Lower leg skin (tissue), 4 donors: ENCODE measurements around the gene NMT2. TPM values are rescaled to one million over a fixed set of nuclear protein-coding genes. Genes with fewer than 3 reads are reported as not detected.

Experiments used
- DNase-seq, 2 donors: peaks; one replicate each; pipeline ENCODE4 v3.0.0-alpha.2; 2019; ENCODE audit warnings: low spot score in 2 of 2
- H3K4me3 ChIP-seq: fragments of 200-600 bp; sonication (generic); 2 replicates; pipeline ENCODE4 v1.5.1; 2017; ENCODE audit warnings: mild to moderate bottlenecking, low read depth; ENCODE audit not compliant: poor library complexity, severe bottlenecking
- POLR2A ChIP-seq, 2 donors: fragments of 450-650 bp; IDR thresholded peaks; one replicate each; pipeline ENCODE4 v1.6.1; 2016 to 2017; ENCODE audit warnings: antibody characterized with exemption in 2 of 2, mild to moderate bottlenecking in 1 of 2, moderate library complexity in 1 of 2
- WGBS, 2 donors: methylation state at CpG; one replicate each; pipeline ENCODE4 v1.1.5; 2018; 5-methylcytosine and 5-hydroxymethylcytosine counted together
- intact Hi-C: fragments of 100-400 bp; cut with DNase I; formaldehyde crosslinking; loops from one replicate; pipeline ENCODE4 v1.15.0; 2023; ENCODE audit warnings: low total_unique reads
- total RNA-seq, 4 donors: library from RNA; depleted of rRNA; stranded (reverse); fragments of >200 nt; gene quantifications; one replicate each; pipeline ENCODE4 v1.1.0, GENCODE V29; 2016
- TF ChIP-seq, protein P1 (sequence below), 3 donors: fragments of 450-650 bp; IDR thresholded peaks; one replicate each; pipeline ENCODE4 v1.5.1; 2016; ENCODE audit warnings: antibody characterized with exemption in 3 of 3, mild to moderate bottlenecking in 3 of 3, moderate library complexity in 2 of 3

NMT2 gene
- total RNA-seq, 4 donors from 2014 or later, result 15.9 to 23.4 (median 20.9) TPM

GRCh38 chr10:15197911-15198310 is 29.4 kb upstream of the NMT2 start:
- intact Hi-C loops, result no loop called here
- TF ChIP-seq, protein P1, sequence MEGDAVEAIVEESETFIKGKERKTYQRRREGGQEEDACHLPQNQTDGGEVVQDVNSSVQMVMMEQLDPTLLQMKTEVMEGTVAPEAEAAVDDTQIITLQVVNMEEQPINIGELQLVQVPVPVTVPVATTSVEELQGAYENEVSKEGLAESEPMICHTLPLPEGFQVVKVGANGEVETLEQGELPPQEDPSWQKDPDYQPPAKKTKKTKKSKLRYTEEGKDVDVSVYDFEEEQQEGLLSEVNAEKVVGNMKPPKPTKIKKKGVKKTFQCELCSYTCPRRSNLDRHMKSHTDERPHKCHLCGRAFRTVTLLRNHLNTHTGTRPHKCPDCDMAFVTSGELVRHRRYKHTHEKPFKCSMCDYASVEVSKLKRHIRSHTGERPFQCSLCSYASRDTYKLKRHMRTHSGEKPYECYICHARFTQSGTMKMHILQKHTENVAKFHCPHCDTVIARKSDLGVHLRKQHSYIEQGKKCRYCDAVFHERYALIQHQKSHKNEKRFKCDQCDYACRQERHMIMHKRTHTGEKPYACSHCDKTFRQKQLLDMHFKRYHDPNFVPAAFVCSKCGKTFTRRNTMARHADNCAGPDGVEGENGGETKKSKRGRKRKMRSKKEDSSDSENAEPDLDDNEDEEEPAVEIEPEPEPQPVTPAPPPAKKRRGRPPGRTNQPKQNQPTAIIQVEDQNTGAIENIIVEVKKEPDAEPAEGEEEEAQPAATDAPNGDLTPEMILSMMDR (IDR thresholded peaks at IDR 0.05), result no peak
- no peak for TF ChIP-seq POLR2A (IDR thresholded peaks at IDR 0.05)
- no peak for DNase-seq

DNA sequence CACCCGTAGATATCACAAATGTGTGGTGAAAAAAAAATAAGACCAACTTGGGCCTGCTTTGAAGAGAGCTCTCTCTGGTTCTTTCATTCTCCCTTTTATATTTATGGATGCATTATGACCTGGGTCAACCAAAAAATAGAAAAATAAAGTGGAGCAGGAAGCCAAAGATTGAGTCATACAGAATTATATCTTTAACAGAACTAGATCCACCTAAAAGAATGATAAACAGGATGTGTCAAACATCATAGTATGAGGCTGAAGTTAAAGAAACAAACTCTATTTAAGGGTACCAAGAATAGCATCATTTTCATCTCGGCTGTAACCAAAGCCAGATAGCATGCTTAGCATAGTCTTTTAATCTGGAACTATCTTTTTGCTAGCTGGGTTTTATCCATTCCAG is 28.8 kb upstream of the NMT2 start:
- H3K4me3 ChIP-seq, result no peak overlapping the region
- no peak for DNase-seq
- TF ChIP-seq, protein P1 (IDR thresholded peaks at IDR 0.05), result no peak
- TF ChIP-seq POLR2A (IDR thresholded peaks at IDR 0.05), result no peak
- WGBS, 2 donors, result 65 to 69% methylated on average over 2 of the region's 2 CpGs
- intact Hi-C loops, result no loop called here

More at GRCh38 chr10:15197911-15198310, 29.4 kb upstream of the NMT2 start:
- no peak overlapping the region for H3K4me3 ChIP-seq
- WGBS, 2 donors, result 91 to 100% methylated on average over 4 of the region's 4 CpGs

DNA sequence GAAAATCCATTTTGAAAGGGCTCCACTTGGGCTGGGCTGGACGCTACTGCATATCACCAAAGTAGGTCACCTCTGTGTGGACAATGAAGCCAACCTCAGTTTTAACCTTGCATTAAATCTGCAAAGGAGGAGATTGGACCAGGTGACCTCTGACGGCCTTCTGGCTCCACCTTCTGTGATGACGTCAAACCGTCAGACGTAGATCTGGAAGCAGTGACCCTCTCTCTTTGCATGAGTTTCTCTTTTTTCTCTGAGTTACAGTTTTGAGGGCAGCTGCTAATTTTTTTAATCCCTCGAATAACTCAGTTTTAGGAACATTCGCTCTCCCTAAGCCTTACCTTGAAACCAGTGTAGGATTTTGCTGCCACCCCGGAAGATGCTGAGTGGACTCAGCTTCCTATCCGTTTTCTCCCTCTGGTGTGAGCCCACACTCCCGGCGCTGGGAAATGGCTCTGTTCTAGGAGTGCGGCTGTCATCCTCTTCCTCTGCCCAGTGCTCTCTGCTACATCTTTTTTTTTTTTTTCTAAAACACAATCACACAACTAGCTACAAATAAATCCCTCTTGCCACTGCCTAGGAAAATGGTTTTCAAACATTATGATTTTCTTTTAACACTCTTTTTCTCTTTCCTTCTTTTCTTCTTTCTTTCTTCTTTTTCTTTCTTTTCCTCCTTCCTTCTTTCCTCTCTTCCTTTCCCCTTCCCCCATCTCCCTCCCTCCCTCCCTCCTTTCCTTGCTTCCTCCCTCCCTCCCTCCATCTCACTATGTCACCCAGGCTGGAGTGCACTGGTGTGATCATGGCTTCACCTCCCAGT is 27.7 kb upstream of the NMT2 start:
- 63 to 68% methylated on average over 12 of the region's 12 CpGs for WGBS, 2 donors
- intact Hi-C loops, result no loop called here
- no peak overlapping the region for H3K4me3 ChIP-seq
- TF ChIP-seq POLR2A (IDR thresholded peaks at IDR 0.05), result no peak
- TF ChIP-seq, protein P1 (IDR thresholded peaks at IDR 0.05), result no peak
- DNase-seq, result no peak

DNA sequence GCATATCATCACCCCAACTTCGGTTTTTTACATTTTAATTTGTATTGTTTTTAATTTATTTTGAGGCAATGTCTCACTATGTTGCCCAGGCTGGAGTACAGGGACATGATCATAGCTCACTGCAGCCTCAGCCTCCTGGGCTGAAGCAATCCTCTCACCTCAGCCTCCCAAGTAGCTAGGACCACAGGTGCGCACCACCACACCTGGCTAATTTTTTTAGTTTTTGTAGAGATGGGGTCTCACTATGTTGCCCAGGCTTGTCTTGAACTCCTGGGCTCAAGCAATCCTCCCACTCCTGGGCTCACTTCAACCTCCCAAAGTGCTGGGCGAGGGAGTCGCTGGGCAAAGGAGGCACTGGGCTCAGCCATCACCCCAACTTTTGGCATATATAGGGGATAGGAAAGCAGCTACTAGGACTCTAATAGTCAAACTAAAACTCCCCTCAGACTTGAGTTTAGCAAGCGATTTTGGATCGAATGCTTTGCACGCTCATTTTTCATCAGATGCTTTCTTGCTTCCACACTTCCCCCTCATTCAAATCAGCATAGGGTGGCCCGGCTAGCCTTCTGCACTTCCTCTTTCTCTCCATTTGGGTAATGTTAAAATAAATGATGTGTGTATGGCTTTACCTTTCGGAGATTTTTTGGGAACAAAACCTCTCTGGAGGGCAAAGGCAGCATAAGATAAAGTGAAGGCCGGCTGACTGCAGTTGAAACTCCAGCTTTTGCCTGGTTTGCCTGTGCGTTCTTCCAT is 20.8 kb upstream of the NMT2 start:
- TF ChIP-seq, protein P1 (IDR thresholded peaks at IDR 0.05), result no peak
- TF ChIP-seq POLR2A (IDR thresholded peaks at IDR 0.05), result no peak
- DNase-seq, result no peak
- intact Hi-C loops, result no loop called here
- 90 to 93% methylated on average over 11 of the region's 11 CpGs for WGBS, 2 donors
- no peak overlapping the region for H3K4me3 ChIP-seq

- 78 to 82% methylated on average over 5 of the region's 5 CpGs for WGBS, 2 donors
- intact Hi-C loops, result no loop called here
- H3K4me3 ChIP-seq, result no peak overlapping the region
- DNase-seq, result no peak
- TF ChIP-seq, protein P1 (IDR thresholded peaks at IDR 0.05), result no peak
- TF ChIP-seq POLR2A (IDR thresholded peaks at IDR 0.05), result no peak
These were observed 20.1 kb upstream of the NMT2 start for GRCh38 chr10:15188603-15189002.
